OCI-LY3 (cell line): Measurements from ENCODE around the gene SDK2.

Experiments
- H2AFZ ChIP-seq: fragments of 200-600, 300-600 bp; shearing (Covaris generic); 2 replicates; pipeline ENCODE4 v1.6.0; 2014; ENCODE audit warnings: antibody characterized with exemption, low read depth, low read length
- H3K27ac ChIP-seq: fragments of 200-600, 300-600 bp; sonication (generic); 2 replicates; pipeline ENCODE4 v1.5.1; 2014; ENCODE audit warnings: mild to moderate bottlenecking, low read length, moderate library complexity, mixed read lengths
- H3K27me3 ChIP-seq: fragments of 200-600, 300-600 bp; sonication (generic); 2 replicates; pipeline ENCODE4 v1.6.1; 2014; ENCODE audit warnings: low read depth, low read length, mixed read lengths
- H3K36me3 ChIP-seq: fragments of 200-600, 300-600 bp; sonication (generic); replicated peaks from 2 replicates; pipeline ENCODE3; 2014; ENCODE audit warnings: low read depth, low read length, mixed read lengths
- H3K4me1 ChIP-seq: fragments of 300-600, 200-600 bp; sonication (generic); 2 replicates; pipeline ENCODE4 v1.6.1; 2014; ENCODE audit warnings: low read length, mixed read lengths
- H3K4me2 ChIP-seq: fragments of 200-600, 300-600 bp; sonication (generic); 2 replicates; pipeline ENCODE4 v1.6.1; 2014; ENCODE audit warnings: low read length, mixed read lengths
- H3K4me3 ChIP-seq: fragments of 300-600, 200-600 bp; sonication (generic); 2 replicates; pipeline ENCODE4 v1.5.1; 2014; ENCODE audit warnings: antibody characterized with exemption, mild to moderate bottlenecking, low read length, moderate library complexity
- H3K79me2 ChIP-seq: fragments of 300-600, 200-600 bp; shearing (Covaris generic); 2 replicates; pipeline ENCODE4 v1.6.1; 2014; ENCODE audit warnings: mild to moderate bottlenecking, low read length, mixed read lengths
- H3K9ac ChIP-seq: fragments of 300-600, 200-600 bp; shearing (Covaris generic); 2 replicates; pipeline ENCODE4 v1.6.0; 2014; ENCODE audit warnings: mild to moderate bottlenecking, low read length, moderate library complexity
- H3K9me3 ChIP-seq: fragments of 200-600, 300-600 bp; shearing (Covaris generic); 2 replicates; pipeline ENCODE4 v1.6.1; 2014; ENCODE audit warnings: low read length, mixed read lengths; ENCODE audit not compliant: insufficient read depth
- H4K20me1 ChIP-seq: fragments of 200-600, 300-600 bp; sonication (generic); 2 replicates; pipeline ENCODE4 v1.6.1; 2016; ENCODE audit warnings: low read length, mixed read lengths; ENCODE audit not compliant: insufficient read depth
- CTCF ChIP-seq: fragments of 200-600, 300-600 bp; sonication (generic); IDR thresholded peaks from 2 replicates; pipeline ENCODE4 v1.5.1; 2014; ENCODE audit warnings: antibody characterized with exemption, low read length, low read depth
- EZH2phosphoT487 ChIP-seq: fragments of 200-600 bp; shearing (Covaris generic); IDR thresholded peaks from 2 replicates; pipeline ENCODE4 v1.6.1; 2018; ENCODE audit warnings: antibody characterized with exemption, mixed run types, low read depth

The SDK2 gene

GRCh38 chr17:73605444-73605843 lies 38.8 kb downstream of the SDK2 start:
- TF ChIP-seq EZH2phosphoT487 = no peak
- no peak for TF ChIP-seq CTCF
- Histone ChIP-seq H3K9ac (no peak overlapping the region), H3K27ac (no peak overlapping the region), H3K9me3 (no peaks in the 10 kb centered on the region), H3K4me2 (no peak overlapping the region), H2AFZ (no peak overlapping the region), H3K36me3 (no peaks in the 10 kb centered on the region), H4K20me1 (no peaks in the 10 kb centered on the region), H3K79me2 (no peaks in the 10 kb centered on the region), H3K4me1 (no peaks in the 10 kb centered on the region), H3K4me3 (no peak overlapping the region), H3K27me3 (0 out of 2 replicates have a peak, but pooled peaks cover under 1% of the 10 kb centered on the region)

GRCh38 chr17:73604476-73604875 lies 39.8 kb downstream of the SDK2 start:
- no peaks in the 10 kb centered on the region for H3K36me3 ChIP-seq
- no peak overlapping the region for H2AFZ ChIP-seq
- TF ChIP-seq EZH2phosphoT487 = no peak
- no peak for TF ChIP-seq CTCF
- no peak overlapping the region for H3K9ac ChIP-seq
- H3K9me3 ChIP-seq = no peaks in the 10 kb centered on the region
- H3K4me3 ChIP-seq = no peak overlapping the region
- H3K4me2 ChIP-seq = no peak overlapping the region
- H4K20me1 ChIP-seq = no peaks in the 10 kb centered on the region
- no peaks in the 10 kb centered on the region for H3K4me1 ChIP-seq
- no peak overlapping the region for H3K27ac ChIP-seq
- no peaks in the 10 kb centered on the region for H3K79me2 ChIP-seq
- no peaks in the 10 kb centered on the region for H3K27me3 ChIP-seq

GRCh38 chr17:73603971-73604370 lies 40.3 kb downstream of the SDK2 start:
- TF ChIP-seq CTCF (no peak), EZH2phosphoT487 (no peak)
- Histone ChIP-seq H3K27ac (no peak overlapping the region), H3K4me1 (no peaks in the 10 kb centered on the region), H3K9ac (no peak overlapping the region), H3K27me3 (no peaks in the 10 kb centered on the region), H3K4me3 (no peak overlapping the region), H3K4me2 (no peak overlapping the region), H3K79me2 (no peaks in the 10 kb centered on the region), H3K36me3 (no peaks in the 10 kb centered on the region), H4K20me1 (no peaks in the 10 kb centered on the region), H3K9me3 (no peaks in the 10 kb centered on the region), H2AFZ (no peak overlapping the region)

- Histone ChIP-seq H3K27ac (no peak overlapping the region), H3K4me2 (no peak overlapping the region), H3K4me3 (no peak overlapping the region), H3K79me2 (no peaks in the 10 kb centered on the region), H3K9ac (no peak overlapping the region), H2AFZ (no peak overlapping the region), H3K4me1 (no peaks in the 10 kb centered on the region), H3K9me3 (no peaks in the 10 kb centered on the region), H4K20me1 (no peaks in the 10 kb centered on the region), H3K36me3 (no peaks in the 10 kb centered on the region), H3K27me3 (no peaks in the 10 kb centered on the region)
- TF ChIP-seq CTCF = no peak
Observed at GRCh38 chr17:73600103-73600871, 44.0 kb downstream of the SDK2 start.
